ENCODE results near the gene RYR2.

DNA sequence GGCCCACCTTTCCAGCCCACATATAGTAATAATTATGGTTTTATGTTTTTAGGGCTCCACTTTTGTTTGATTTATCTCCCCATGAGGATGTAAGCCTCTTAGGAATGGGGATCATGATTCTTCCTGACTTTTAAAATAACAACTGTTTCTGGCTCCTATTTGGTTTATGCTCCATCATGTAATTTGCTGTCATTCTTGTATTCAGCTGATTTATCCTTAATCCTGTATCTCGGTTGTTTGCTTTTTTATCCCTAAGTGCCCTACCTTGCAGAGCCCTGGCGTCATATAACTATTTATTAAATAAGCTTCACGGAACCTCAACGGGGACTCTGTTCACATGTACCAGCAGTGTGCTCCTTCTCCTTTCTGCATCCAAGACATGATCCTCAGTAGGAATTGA lies 70.7 kb downstream of the RYR2 start:
- TF ChIP-seq, protein P1, sequence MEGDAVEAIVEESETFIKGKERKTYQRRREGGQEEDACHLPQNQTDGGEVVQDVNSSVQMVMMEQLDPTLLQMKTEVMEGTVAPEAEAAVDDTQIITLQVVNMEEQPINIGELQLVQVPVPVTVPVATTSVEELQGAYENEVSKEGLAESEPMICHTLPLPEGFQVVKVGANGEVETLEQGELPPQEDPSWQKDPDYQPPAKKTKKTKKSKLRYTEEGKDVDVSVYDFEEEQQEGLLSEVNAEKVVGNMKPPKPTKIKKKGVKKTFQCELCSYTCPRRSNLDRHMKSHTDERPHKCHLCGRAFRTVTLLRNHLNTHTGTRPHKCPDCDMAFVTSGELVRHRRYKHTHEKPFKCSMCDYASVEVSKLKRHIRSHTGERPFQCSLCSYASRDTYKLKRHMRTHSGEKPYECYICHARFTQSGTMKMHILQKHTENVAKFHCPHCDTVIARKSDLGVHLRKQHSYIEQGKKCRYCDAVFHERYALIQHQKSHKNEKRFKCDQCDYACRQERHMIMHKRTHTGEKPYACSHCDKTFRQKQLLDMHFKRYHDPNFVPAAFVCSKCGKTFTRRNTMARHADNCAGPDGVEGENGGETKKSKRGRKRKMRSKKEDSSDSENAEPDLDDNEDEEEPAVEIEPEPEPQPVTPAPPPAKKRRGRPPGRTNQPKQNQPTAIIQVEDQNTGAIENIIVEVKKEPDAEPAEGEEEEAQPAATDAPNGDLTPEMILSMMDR (IDR thresholded peaks at IDR 0.05): no peak
- TF ChIP-seq EP300 (IDR thresholded peaks at IDR 0.05): no peak
- TF ChIP-seq POLR2A (IDR thresholded peaks at IDR 0.05): no peak

Measured in tibial nerve (tissue), 4 donors.